Measurements from ENCODE around the gene EFNA3. TPM values are rescaled to one million over a fixed set of nuclear protein-coding genes. Genes with fewer than 3 reads are reported as not detected.

EFNA3 gene
- total RNA-seq, 1 donor from 2014 or later, result 6.6 TPM

GRCh38 chr1:155072531-155073289, 5.9 kb upstream of the EFNA3 start:
- Mint-ChIP-seq H3K4me3 (peak overlapping the region; percentile 79), H3K27me3 (ENCODE audit: low read depth) (peaks cover 34% of the 10 kb centered on the region), H3K36me3 (ENCODE audit: low read depth) (no peaks in the 10 kb centered on the region), H3K4me1 (peaks cover 28% of the 10 kb centered on the region), H3K27ac (ENCODE audit: unreplicated experiment) (no peak overlapping the region), H3K9me3 (no peaks in the 10 kb centered on the region)
- no peak for TF ChIP-seq CTCF (conservative IDR thresholded peaks at IDR 0.05)
- no peak for DNase-seq (ENCODE audit: low read depth, low spot score)

GRCh38 chr1:155073377-155074242, 5.0 kb upstream of the EFNA3 start:
- H3K36me3 Mint-ChIP-seq (ENCODE audit: low read depth), result no peaks in the 10 kb centered on the region
- no peak for DNase-seq (ENCODE audit: low read depth, low spot score)
- no peak for TF ChIP-seq CTCF (conservative IDR thresholded peaks at IDR 0.05)
- H3K4me1 Mint-ChIP-seq, result peaks cover 28% of the 10 kb centered on the region
- H3K4me3 Mint-ChIP-seq, result no peak overlapping the region
- peaks cover 43% of the 10 kb centered on the region for H3K27me3 Mint-ChIP-seq (ENCODE audit: low read depth)
- H3K27ac Mint-ChIP-seq (ENCODE audit: unreplicated experiment), result no peak overlapping the region
- no peaks in the 10 kb centered on the region for H3K9me3 Mint-ChIP-seq

GRCh38 chr1:155075535-155075934, 3.1 kb upstream of the EFNA3 start:
- no peak for TF ChIP-seq CTCF (conservative IDR thresholded peaks at IDR 0.05)
- no peak overlapping the region for H3K27ac Mint-ChIP-seq (ENCODE audit: unreplicated experiment)
- peak overlapping the region; percentile 56 for H3K4me3 Mint-ChIP-seq

GRCh38 chr1:155076371-155076770, 2.3 kb upstream of the EFNA3 start:
- H3K36me3 Mint-ChIP-seq (ENCODE audit: low read depth), result no peaks in the 10 kb centered on the region
- DNase-seq (ENCODE audit: low read depth, low spot score), result no peak

More at GRCh38 chr1:155075535-155075934, 3.1 kb upstream of the EFNA3 start:
- no peak for DNase-seq (ENCODE audit: low read depth, low spot score)
- Mint-ChIP-seq H3K4me1 (peaks cover 33% of the 10 kb centered on the region), H3K27me3 (ENCODE audit: low read depth) (peaks cover 54% of the 10 kb centered on the region), H3K9me3 (no peaks in the 10 kb centered on the region), H3K36me3 (ENCODE audit: low read depth) (no peaks in the 10 kb centered on the region)

More at GRCh38 chr1:155076371-155076770, 2.3 kb upstream of the EFNA3 start:
- Mint-ChIP-seq H3K27me3 (ENCODE audit: low read depth) (peaks cover 60% of the 10 kb centered on the region), H3K27ac (ENCODE audit: unreplicated experiment) (peak overlapping the region; percentile 16), H3K4me3 (peak overlapping the region; percentile 74), H3K4me1 (peaks cover 35% of the 10 kb centered on the region), H3K9me3 (no peaks in the 10 kb centered on the region)
- no peak for TF ChIP-seq CTCF (conservative IDR thresholded peaks at IDR 0.05)

Measured in neural crest cell (in vitro differentiated cells).